Liver (tissue), 3 donors: Measurements from ENCODE around the gene RPS6KA2.

ENCODE experiments used
- ATF3 ChIP-seq: IDR thresholded peaks from 2 replicates; pipeline ENCODE4 v1.6.1; 2016; ENCODE audit warnings: antibody characterized with exemption
- CTCF ChIP-seq: fragments of 150-350 bp; IDR thresholded peaks from 2 replicates; pipeline ENCODE4 v1.5.1; 2017; ENCODE audit warnings: improper control_type of control experiment, low read depth, low read length; ENCODE audit not compliant: missing input control
- EGR1 ChIP-seq, 2 donors: IDR thresholded peaks; 2 replicates each; pipeline ENCODE4 v1.6.1; 2016 to 2018; ENCODE audit warnings: antibody characterized with exemption in 2 of 2, low read depth in 2 of 2
- FOXA2 ChIP-seq: IDR thresholded peaks from 2 replicates; pipeline ENCODE4 v1.6.1; 2016; ENCODE audit warnings: antibody characterized with exemption
- JUND ChIP-seq, 2 donors: IDR thresholded peaks; 2 replicates each; pipeline ENCODE4 v1.6.1; 2016; ENCODE audit warnings: antibody characterized with exemption in 2 of 2
- RAD21 ChIP-seq, 2 donors: IDR thresholded peaks; 2 replicates each; pipeline ENCODE4 v1.6.1; 2016; ENCODE audit warnings: antibody characterized with exemption in 2 of 2, mild to moderate bottlenecking in 2 of 2
- REST ChIP-seq: IDR thresholded peaks from 2 replicates; pipeline ENCODE4 v1.6.1; 2016; ENCODE audit warnings: antibody characterized with exemption, mild to moderate bottlenecking
- RXRA ChIP-seq, 2 donors: IDR thresholded peaks; 2 replicates each; pipeline ENCODE4 v1.6.1; 2017 to 2018; ENCODE audit warnings: antibody characterized with exemption in 2 of 2, mild to moderate bottlenecking in 1 of 2
- SP1 ChIP-seq: IDR thresholded peaks from 2 replicates; pipeline ENCODE4 v1.6.1; 2018; ENCODE audit warnings: antibody characterized with exemption, mild to moderate bottlenecking
- TAF1 ChIP-seq: conservative IDR thresholded peaks from 2 replicates; pipeline ENCODE4 v1.6.1; 2016; ENCODE audit warnings: antibody characterized with exemption, mild to moderate bottlenecking
- donor health status: healthy.
- donor health status: healthy.

GRCh38 chr6:166515072-166515810 lies 111.8 kb downstream of the RPS6KA2 start:
- TF ChIP-seq CTCF (no peak), EGR1 (IDR thresholded peaks at IDR 0.05; ENCODE audit: low read depth in 2 of 2) (no peak), SP1 (no peak), RAD21 (IDR thresholded peaks at IDR 0.05) (no peak), FOXA2 (no peak), JUND (IDR thresholded peaks at IDR 0.05) (no peak), REST (no peak), TAF1 (no peak), RXRA (IDR thresholded peaks at IDR 0.05) (no peak), ATF3 (no peak)
